Testis (tissue), 3 donors: ENCODE results near the gene PRM1. TPM values are rescaled to one million over a fixed set of nuclear protein-coding genes. Genes with fewer than 3 reads are reported as not detected.

ENCODE experiments used
- DNase-seq: peaks from one replicate; pipeline ENCODE4 v3.0.0-alpha.2; 2019
- H3K27ac ChIP-seq, 2 donors: fragments of 200-600 bp; sonication (generic); one replicate each; pipeline ENCODE4 v1.5.1; 2019
- H3K27me3 ChIP-seq: fragments of 200-600 bp; sonication (generic); one replicate; pipeline ENCODE4 v1.5.1; 2019
- H3K36me3 ChIP-seq: fragments of 200-600 bp; sonication (generic); one replicate; pipeline ENCODE4 v1.5.1; 2017; ENCODE audit warnings: low read depth; ENCODE audit errors: missing control alignments
- H3K4me1 ChIP-seq: fragments of 200-600 bp; sonication (generic); one replicate; pipeline ENCODE4 v1.5.1; 2019
- H3K4me3 ChIP-seq, 2 donors: fragments of 200-600 bp; sonication (generic); one replicate each; pipeline ENCODE4 v1.5.1; 2017 to 2019
- H3K9me3 ChIP-seq: fragments of 200-600 bp; sonication (generic); one replicate; pipeline ENCODE4 v1.5.1; 2017
- CTCF ChIP-seq, 3 experiments: fragments of 450-650 bp in 2 of 3; fragments of 200-600 bp in 1 of 3; sonication (generic) in 1 of 3; IDR thresholded peaks; one replicate each; pipeline ENCODE4 v1.5.1; 2016 to 2019; ENCODE audit warnings: antibody characterized with exemption in 3 of 3, mild to moderate bottlenecking in 2 of 3, moderate library complexity in 1 of 3
- POLR2A ChIP-seq: fragments of 450-650 bp; IDR thresholded peaks from one replicate; pipeline ENCODE4 v1.6.1; 2017; ENCODE audit warnings: antibody characterized with exemption, mild to moderate bottlenecking, moderate library complexity
- WGBS, 2 donors: methylation state at CpG; one replicate each; pipeline ENCODE4 v1.1.5; 2018; 5-methylcytosine and 5-hydroxymethylcytosine counted together
- intact Hi-C: fragments of 100-400 bp; cut with DNase I; formaldehyde crosslinking; loops from one replicate; pipeline ENCODE4 v1.15.1; 2023; ENCODE audit warnings: low total_unique reads
- polyA plus RNA-seq: library from polyadenylated mRNA; stranded (reverse); fragments of 350-450 nt; fragmentation: Illumina TruSeq; extraction: RNeasy Lipid Tissue Mini Kit (QIAGEN cat#74804); gene quantifications from one replicate; pipeline ENCODE4 v1.2.3, GENCODE V29; 2014; ENCODE audit warnings: low read depth, low replicate concordance; ENCODE audit not compliant: insufficient read depth
- total RNA-seq, 2 donors: library from RNA; depleted of rRNA; stranded (reverse); fragments of >200 nt; gene quantifications; one replicate each; pipeline ENCODE4 v1.2.3, GENCODE V29; 2016

The PRM1 gene
- total and polyA plus RNA-seq, 3 donors from 2014 or later = 7,819 to 32,936 (median 15,171) TPM

GRCh38 chr16:11259655-11260595, 21.2 kb downstream of the PRM1 start:
- Histone ChIP-seq H3K4me1 (peaks cover 16% of the 10 kb centered on the region), H3K9me3 (no peaks in the 10 kb centered on the region), H3K36me3 (no peaks in the 10 kb centered on the region), H3K4me3 (no peak overlapping the region), H3K27ac (peak overlapping the region; percentile 39 to 56), H3K27me3 (no peaks in the 10 kb centered on the region)
- TF ChIP-seq POLR2A = no peak
- TF ChIP-seq CTCF (IDR thresholded peaks at IDR 0.05) = no peak
- WGBS, 2 donors = 77 to 80% methylated on average over 12 of the region's 12 CpGs
- DNase-seq = peak; percentile 60
- intact Hi-C loops = loop anchor here (5.0 kb wide), 1 partner anchor 288 kb away; no protein-coding TSS in a partner anchor

DNA sequence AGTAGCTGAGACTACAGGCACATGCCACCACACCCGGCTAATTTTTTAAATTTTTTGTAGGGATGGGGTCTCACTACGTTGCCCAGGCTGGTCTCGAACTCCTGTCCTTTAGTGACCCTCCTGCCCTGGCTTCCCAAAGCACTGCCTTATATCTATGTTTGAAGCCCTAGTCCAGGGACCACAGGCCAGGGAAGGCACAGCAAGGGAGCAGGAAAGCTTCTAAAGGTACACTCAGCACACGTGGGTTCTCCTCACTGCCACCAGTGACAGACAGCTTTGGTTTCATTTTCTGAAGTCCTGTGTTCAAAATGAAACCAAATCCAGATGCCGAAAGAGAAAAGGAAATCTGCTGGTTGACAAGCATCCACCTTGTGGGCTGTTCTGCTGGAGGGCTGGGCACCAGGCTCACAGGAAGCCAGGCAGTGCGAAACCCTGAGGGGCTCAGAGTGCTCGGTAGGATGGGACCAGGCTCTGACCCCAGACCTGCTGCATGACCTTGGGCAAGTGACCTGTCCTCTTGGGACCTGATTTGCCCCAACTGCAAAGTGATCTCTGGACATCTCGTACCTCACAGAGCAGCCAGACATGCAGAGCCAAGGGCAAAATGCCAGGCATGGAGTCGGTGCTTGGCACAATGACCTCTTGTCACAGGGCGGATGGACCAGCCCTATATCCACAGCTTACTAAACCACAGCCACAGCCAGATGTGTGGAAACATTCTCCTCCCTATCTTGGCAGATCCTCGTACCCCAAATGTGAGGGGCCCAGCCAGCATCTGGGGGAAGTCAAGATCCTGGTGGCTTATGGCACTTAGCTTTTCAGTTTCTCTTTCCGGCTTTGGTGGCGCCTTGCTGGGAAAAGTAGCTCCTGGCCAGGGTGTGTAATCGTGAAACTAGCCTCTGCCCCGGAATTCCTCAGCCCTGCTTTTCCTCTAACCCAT, 22.3 kb downstream of the PRM1 start:
- no peak for TF ChIP-seq POLR2A
- no peak for TF ChIP-seq CTCF (IDR thresholded peaks at IDR 0.05)
- DNase-seq = peak; percentile 77
- peak overlapping the region; percentile 28 to 56 for H3K27ac ChIP-seq
- H3K9me3 ChIP-seq = no peaks in the 10 kb centered on the region
- no peaks in the 10 kb centered on the region for H3K27me3 ChIP-seq
- 39 to 42% methylated on average over 14 to 15 of the region's 15 CpGs for WGBS, 2 donors
- no peak overlapping the region for H3K4me3 ChIP-seq
- H3K36me3 ChIP-seq = no peaks in the 10 kb centered on the region
- intact Hi-C loops = loop anchor here (5.0 kb wide), 1 partner anchor 287 kb away; no protein-coding TSS in a partner anchor
- H3K4me1 ChIP-seq = peaks cover 18% of the 10 kb centered on the region

DNA sequence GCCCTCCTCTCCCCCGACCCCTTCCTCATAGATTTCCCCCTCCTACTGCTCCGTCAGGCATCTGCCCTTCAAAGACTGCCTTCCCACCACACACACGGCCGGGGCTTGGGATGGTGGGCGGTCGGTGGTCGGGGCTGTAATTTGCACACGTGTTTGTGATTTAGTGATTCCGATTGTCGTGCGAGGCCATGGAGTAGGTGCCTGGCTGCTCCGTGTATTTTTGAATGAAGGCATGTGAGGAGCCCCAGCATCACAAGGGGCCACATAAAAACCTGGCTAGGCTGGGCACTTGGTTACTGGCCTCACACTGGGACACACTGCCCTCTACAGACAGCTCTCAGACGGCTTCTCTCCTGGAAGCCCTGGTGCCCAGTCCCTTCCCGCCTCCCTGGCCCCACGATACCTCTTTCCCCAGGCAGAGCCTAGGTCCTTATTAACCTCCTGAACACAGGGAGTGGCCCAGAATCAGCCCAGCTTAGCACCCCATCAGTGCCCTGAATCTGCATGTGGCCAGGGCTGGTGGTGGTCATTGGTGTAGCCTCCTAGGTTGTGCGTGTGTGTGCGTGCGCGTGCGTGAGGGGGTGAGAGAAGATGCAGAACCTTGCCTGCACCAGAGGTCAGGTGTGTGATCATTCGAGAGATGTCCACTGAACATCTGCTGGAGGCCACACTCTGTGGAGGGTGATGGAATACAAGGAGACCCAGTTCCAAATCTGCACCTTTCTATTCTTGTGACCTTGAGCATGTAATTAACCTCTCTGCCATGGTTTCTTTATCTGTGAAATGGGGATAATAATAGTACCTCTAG, 23.8 kb downstream of the PRM1 start:
- Histone ChIP-seq H3K4me1 (peaks cover 18% of the 10 kb centered on the region), H3K27me3 (no peaks in the 10 kb centered on the region), H3K9me3 (no peaks in the 10 kb centered on the region), H3K36me3 (no peaks in the 10 kb centered on the region), H3K4me3 (peak overlapping the region; percentile 70 to 77), H3K27ac (peak overlapping the region in 1 of 2 donors; percentile 97)
- peak; percentile 85 for DNase-seq
- intact Hi-C loops = loop anchor here (5.0 kb wide), 1 partner anchor 285 kb away; no protein-coding TSS in a partner anchor
- TF ChIP-seq CTCF (IDR thresholded peaks at IDR 0.05) (peak; percentile 58 to 65 (median 62)), POLR2A (no peak)
- WGBS, 2 donors = 18 to 25% methylated on average over 16 to 21 of the region's 21 CpGs

DNA sequence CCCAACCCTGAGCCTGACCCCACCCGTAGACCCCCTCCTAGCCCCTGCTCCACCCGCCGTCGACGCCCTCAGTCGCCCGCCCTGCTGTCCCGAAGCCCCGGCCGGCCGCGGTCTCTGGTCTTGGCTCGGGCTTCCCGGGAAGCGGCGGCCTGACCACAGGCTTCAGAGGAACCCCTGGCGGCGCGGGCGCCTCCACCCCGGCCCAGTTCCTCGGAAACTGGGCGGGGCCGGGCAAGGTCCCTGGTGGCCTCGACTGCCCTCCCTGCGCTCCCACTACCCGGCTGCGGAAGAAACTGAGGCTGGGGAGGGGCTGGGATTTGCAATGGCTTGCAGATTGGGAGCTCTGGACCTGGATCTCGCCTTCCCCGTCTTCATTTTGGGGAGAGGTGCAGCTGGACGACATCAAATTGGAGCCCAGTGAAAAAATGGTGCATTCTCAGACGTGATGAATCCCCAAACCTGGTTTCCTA, 24.4 kb downstream of the PRM1 start:
- intact Hi-C loops = loop anchor here (5.0 kb wide), 1 partner anchor 284 kb away; no protein-coding TSS in a partner anchor
- H3K27me3 ChIP-seq = no peaks in the 10 kb centered on the region
- peak; percentile 49 for DNase-seq
- H3K4me1 ChIP-seq = peaks cover 18% of the 10 kb centered on the region
- TF ChIP-seq CTCF (IDR thresholded peaks at IDR 0.05) = no peak
- H3K9me3 ChIP-seq = no peaks in the 10 kb centered on the region
- H3K4me3 ChIP-seq = peak overlapping the region; percentile 70 to 77
- WGBS, 2 donors = 1% methylated on average over 32 of the region's 32 CpGs; no CpG with 5 or more reads in 1 of the 2 donors
- H3K36me3 ChIP-seq = no peaks in the 10 kb centered on the region
- peak overlapping the region; percentile 84 to 97 for H3K27ac ChIP-seq
